SK-N-SH (cell line): Measurements from ENCODE around the gene DENND1A. TPM values are rescaled to one million over a fixed set of nuclear protein-coding genes. Genes with fewer than 3 reads are reported as not detected.

Source experiments
- CTCF ChIA-PET: fragments of 300-600, 350-600 bp; formaldehyde crosslinking; extraction: SDS; loops from one replicate; lab custom pipeline; 2021; lab: Yijun Ruan, JAX
- POLR2A ChIA-PET: fragments of 350-600 bp; sonication (Branson Sonifier 250); formaldehyde crosslinking; extraction: SDS; loops from one replicate; lab custom pipeline; 2020; ENCODE audit warnings: antibody characterized with exemption, inconsistent platforms; lab: Yijun Ruan, JAX
- DNase-seq: peaks from one replicate; pipeline ENCODE4 v3.0.0; 2012
- H2AFZ ChIP-seq: fragments of 200-600 bp; sonication (generic); 2 replicates; pipeline ENCODE4 v1.8.1; 2016; ENCODE audit warnings: antibody characterized with exemption, mild to moderate bottlenecking, low read depth
- H3F3A ChIP-seq: fragments of 200-600 bp; sonication (generic); replicated peaks from 2 replicates; pipeline ENCODE3; 2016; ENCODE audit warnings: antibody characterized with exemption, mild to moderate bottlenecking; ENCODE audit not compliant: insufficient read depth
- H3K27ac ChIP-seq, 2 experiments: fragments of 200-500 bp in 1 of 2; fragments of 200-600 bp in 1 of 2; sonication (Bioruptor generic) in 1 of 2; sonication (generic), shearing (Covaris generic) in 1 of 2; 2 replicates each; pipeline versions ENCODE4 v1.5.1 to v1.6.1; 2014 to 2016; ENCODE audit warnings: low read depth in 2 of 2, inconsistent platforms in 1 of 2, low read length in 1 of 2, mild to moderate bottlenecking in 1 of 2, mixed read lengths in 1 of 2
- H3K27me3 ChIP-seq: fragments of 200-600 bp; sonication (generic), shearing (Covaris generic); 2 replicates; pipeline ENCODE4 v1.6.1; 2016; ENCODE audit warnings: mixed run types; ENCODE audit not compliant: insufficient read depth
- H3K36me3 ChIP-seq, 2 experiments: fragments of 200-500 bp in 1 of 2; fragments of 200-600 bp in 1 of 2; sonication (Bioruptor generic) in 1 of 2; sonication (generic) in 1 of 2; replicated peaks in 1 of 2; 2 replicates each; pipeline versions ENCODE3 to v1.5.1; 2014 to 2016; ENCODE audit warnings: low read length in 1 of 2, mild to moderate bottlenecking in 1 of 2; ENCODE audit not compliant: insufficient read depth in 2 of 2, control insufficient read depth in 1 of 2
- H3K4me1 ChIP-seq, 2 experiments: fragments of 200-500 bp in 1 of 2; fragments of 200-600 bp in 1 of 2; sonication (Bioruptor generic) in 1 of 2; sonication (generic), shearing (Covaris generic) in 1 of 2; 2 replicates each; pipeline versions ENCODE4 v1.5.1 to v1.6.1; 2014 to 2016; ENCODE audit warnings: low read depth in 1 of 2, low read length in 1 of 2, mixed run types in 1 of 2; ENCODE audit not compliant: insufficient read depth in 2 of 2, control insufficient read depth in 1 of 2
- H3K4me2 ChIP-seq: fragments of 200-600 bp; sonication (generic), shearing (Covaris generic); 2 replicates; pipeline ENCODE4 v1.6.1; 2017; ENCODE audit warnings: mixed run types
- H3K4me3 ChIP-seq, 2 experiments: fragments of 200-500 bp in 1 of 2; fragments of 200-600 bp in 1 of 2; sonication (Bioruptor generic) in 1 of 2; sonication (generic), shearing (Covaris generic) in 1 of 2; 2 replicates each; pipeline versions ENCODE4 v1.5.1 to v1.8.1; 2014 to 2016; ENCODE audit warnings: low read depth in 2 of 2, inconsistent platforms in 1 of 2, low read length in 1 of 2, mild to moderate bottlenecking in 1 of 2, mixed read lengths in 1 of 2, moderate library complexity in 1 of 2
- H3K79me2 ChIP-seq: fragments of 200-600 bp; sonication (generic); 2 replicates; pipeline ENCODE4 v1.8.1; 2017; ENCODE audit warnings: mild to moderate bottlenecking; ENCODE audit not compliant: insufficient read depth
- H3K9ac ChIP-seq: fragments of 200-600 bp; sonication (generic); 2 replicates; pipeline ENCODE4 v1.6.1; 2017; ENCODE audit warnings: mixed run types
- H3K9me2 ChIP-seq: fragments of 200-600 bp; sonication (generic); 2 replicates; pipeline ENCODE4 v1.6.1; 2017; ENCODE audit warnings: mixed run types
- H3K9me3 ChIP-seq: fragments of 200-600 bp; sonication (generic); 2 replicates; pipeline ENCODE4 v1.6.1; 2017; ENCODE audit warnings: mixed run types, mild to moderate bottlenecking, moderate library complexity
- H4K20me1 ChIP-seq: fragments of 200-600 bp; sonication (generic); 2 replicates; pipeline ENCODE4 v1.6.1; 2017; ENCODE audit warnings: mild to moderate bottlenecking, mixed run types; ENCODE audit not compliant: insufficient read depth
- CHD2 ChIP-seq: fragments of 150-350 bp; IDR thresholded peaks from 2 replicates; pipeline ENCODE4 v1.6.1; 2018; ENCODE audit warnings: low read length; ENCODE audit not compliant: partially characterized antibody
- ELF1 ChIP-seq: IDR thresholded peaks from 2 replicates; pipeline ENCODE4 v1.4.0; 2012
- GABPA ChIP-seq: IDR thresholded peaks from 2 replicates; pipeline ENCODE4 v1.4.0; 2012; ENCODE audit warnings: low read depth, mild to moderate bottlenecking
- GATA2 ChIP-seq: sonication (generic); formaldehyde crosslinking; IDR thresholded peaks from 2 replicates; pipeline ENCODE4 v1.5.0; 2020; ENCODE audit warnings: mild to moderate bottlenecking, missing genetic modification reagents
- MEF2A ChIP-seq: IDR thresholded peaks from 2 replicates; pipeline ENCODE4 v1.4.0; 2012; ENCODE audit warnings: low read depth, borderline replicate concordance
- RAD21 ChIP-seq: IDR thresholded peaks from 2 replicates; pipeline ENCODE4 v1.6.1; 2012; ENCODE audit warnings: mild to moderate bottlenecking, low read length
- RCOR1 ChIP-seq: fragments of 150-350 bp; IDR thresholded peaks from 2 replicates; pipeline ENCODE4 v1.6.1; 2017; ENCODE audit warnings: antibody characterized with exemption, low read length
- RXRA ChIP-seq: IDR thresholded peaks from 2 replicates; pipeline ENCODE4 v1.4.0; 2012; ENCODE audit warnings: low read depth, mild to moderate bottlenecking, borderline replicate concordance
- SIN3A ChIP-seq: IDR thresholded peaks from 2 replicates; pipeline ENCODE4 v1.6.1; 2012; ENCODE audit warnings: low read depth, mild to moderate bottlenecking, low read length, moderate library complexity, borderline replicate concordance
- SMC3 ChIP-seq: IDR thresholded peaks from 2 replicates; pipeline ENCODE4 v1.6.1; 2012; ENCODE audit warnings: low read depth, low read length, improper control_type of control experiment
- TEAD4 ChIP-seq: IDR thresholded peaks from 2 replicates; pipeline ENCODE4 v1.4.0; 2012; ENCODE audit warnings: mild to moderate bottlenecking, borderline replicate concordance; ENCODE audit not compliant: insufficient read depth
- USF2 ChIP-seq: fragments of 150-350 bp; IDR thresholded peaks from 2 replicates; pipeline ENCODE4 v1.6.1; 2017; ENCODE audit warnings: antibody characterized with exemption, low read length, low read depth, borderline replicate concordance
- YY1 ChIP-seq: IDR thresholded peaks from 2 replicates; pipeline ENCODE4 v1.4.0; 2012; ENCODE audit warnings: low read depth, mild to moderate bottlenecking
- WGBS: methylation state at CpG from one replicate; pipeline ENCODE4 v1.1.6; 2017; ENCODE audit warnings: low lambda C conversion rate; 5-methylcytosine and 5-hydroxymethylcytosine counted together
- polyA plus RNA-seq, 3 experiments: library from polyadenylated mRNA; depleted of rRNA; stranded (reverse); fragments of >200 nt; gene quantifications; 2 replicates each; pipeline ENCODE4 v1.2.3, GENCODE V29; 2012
- TF ChIP-seq, protein P1 (sequence below): IDR thresholded peaks from 2 replicates; pipeline ENCODE4 v1.4.0; 2012; ENCODE audit warnings: low read depth
- TF ChIP-seq, protein P2 (sequence below): IDR thresholded peaks from 2 replicates; pipeline ENCODE4 v1.4.0; 2012; ENCODE audit warnings: low read depth, borderline replicate concordance
- TF ChIP-seq, protein P3 (sequence below): fragments of 200-600 bp; sonication (generic); IDR thresholded peaks from 2 replicates; pipeline ENCODE4 v1.6.1; 2017; ENCODE audit warnings: antibody characterized with exemption, mild to moderate bottlenecking, moderate library complexity

The DENND1A gene
- polyA plus RNA-seq, 1 of the 3 experiments (the other 2 are of a cell fraction): 25.4 TPM

- POLR2A ChIA-PET: no interaction called here
- no peak for TF ChIP-seq GABPA
- TF ChIP-seq, protein P1, sequence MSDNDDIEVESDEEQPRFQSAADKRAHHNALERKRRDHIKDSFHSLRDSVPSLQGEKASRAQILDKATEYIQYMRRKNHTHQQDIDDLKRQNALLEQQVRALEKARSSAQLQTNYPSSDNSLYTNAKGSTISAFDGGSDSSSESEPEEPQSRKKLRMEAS: no peak
- TF ChIP-seq, protein P2, sequence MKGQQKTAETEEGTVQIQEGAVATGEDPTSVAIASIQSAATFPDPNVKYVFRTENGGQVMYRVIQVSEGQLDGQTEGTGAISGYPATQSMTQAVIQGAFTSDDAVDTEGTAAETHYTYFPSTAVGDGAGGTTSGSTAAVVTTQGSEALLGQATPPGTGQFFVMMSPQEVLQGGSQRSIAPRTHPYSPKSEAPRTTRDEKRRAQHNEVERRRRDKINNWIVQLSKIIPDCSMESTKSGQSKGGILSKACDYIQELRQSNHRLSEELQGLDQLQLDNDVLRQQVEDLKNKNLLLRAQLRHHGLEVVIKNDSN: no peak
- TF ChIP-seq YY1: no peak
- TF ChIP-seq CHD2: no peak
- TF ChIP-seq SIN3A: no peak
- no peak for TF ChIP-seq RCOR1
- TF ChIP-seq RAD21: no peak
- no peak for TF ChIP-seq SMC3
- no peak for TF ChIP-seq RXRA
- TF ChIP-seq MEF2A: no peak
- TF ChIP-seq, protein P3, sequence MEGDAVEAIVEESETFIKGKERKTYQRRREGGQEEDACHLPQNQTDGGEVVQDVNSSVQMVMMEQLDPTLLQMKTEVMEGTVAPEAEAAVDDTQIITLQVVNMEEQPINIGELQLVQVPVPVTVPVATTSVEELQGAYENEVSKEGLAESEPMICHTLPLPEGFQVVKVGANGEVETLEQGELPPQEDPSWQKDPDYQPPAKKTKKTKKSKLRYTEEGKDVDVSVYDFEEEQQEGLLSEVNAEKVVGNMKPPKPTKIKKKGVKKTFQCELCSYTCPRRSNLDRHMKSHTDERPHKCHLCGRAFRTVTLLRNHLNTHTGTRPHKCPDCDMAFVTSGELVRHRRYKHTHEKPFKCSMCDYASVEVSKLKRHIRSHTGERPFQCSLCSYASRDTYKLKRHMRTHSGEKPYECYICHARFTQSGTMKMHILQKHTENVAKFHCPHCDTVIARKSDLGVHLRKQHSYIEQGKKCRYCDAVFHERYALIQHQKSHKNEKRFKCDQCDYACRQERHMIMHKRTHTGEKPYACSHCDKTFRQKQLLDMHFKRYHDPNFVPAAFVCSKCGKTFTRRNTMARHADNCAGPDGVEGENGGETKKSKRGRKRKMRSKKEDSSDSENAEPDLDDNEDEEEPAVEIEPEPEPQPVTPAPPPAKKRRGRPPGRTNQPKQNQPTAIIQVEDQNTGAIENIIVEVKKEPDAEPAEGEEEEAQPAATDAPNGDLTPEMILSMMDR: no peak
- no peak for TF ChIP-seq GATA2 (CRISPR knock-in tag)
- TF ChIP-seq USF2: no peak
- no peak for TF ChIP-seq TEAD4
- TF ChIP-seq ELF1: no peak
- TF ChIP-seq, all 33 proteins: peak for 0
- Histone ChIP-seq H3K79me2 (no peaks in the 10 kb centered on the region), H3K27me3 (no peaks in the 10 kb centered on the region; the same call in 1 of the 2 replicates), H3K36me3 (no peaks in the 10 kb centered on the region), H3K9ac (no peak overlapping the region), H3K9me2 (no peaks in the 10 kb centered on the region), H3K4me3 (no peak overlapping the region), H3F3A (peaks cover 6% of the 10 kb centered on the region), H3K9me3 (no peaks in the 10 kb centered on the region), H2AFZ (no peak overlapping the region), H3K27ac (no peak overlapping the region), H3K4me1 (peaks cover 0 to 7% of the 10 kb centered on the region in 2 experiments; a peak in 2 of 4 replicates), H3K4me2 (no peak overlapping the region), H4K20me1 (no peaks in the 10 kb centered on the region)
- CTCF ChIA-PET: interaction anchor here (1.2 to 1.5 kb wide), 2 partner anchors 39 to 264 kb away, joined by 3 to 4 read pairs; no protein-coding TSS in a partner anchor
- DNase-seq: no peak
- 90% methylated on average over 2 of the region's 9 CpGs for WGBS
Measured at GRCh38 chr9:123346026-123346425, 583.9 kb downstream of the DENND1A start.
